Hair follicular keratinocyte (primary cell): ENCODE data around the gene CEACAM5. TPM values are rescaled to one million over a fixed set of nuclear protein-coding genes. Genes with fewer than 3 reads are reported as not detected.

Experiments used
- total RNA-seq: library from RNA; depleted of rRNA; stranded (reverse); fragments of >200 nt; gene quantifications from 2 replicates; pipeline ENCODE4 v1.2.3, GENCODE V29; 2015

CEACAM5 gene
- not detected in 2 replicates for total RNA-seq

DNA sequence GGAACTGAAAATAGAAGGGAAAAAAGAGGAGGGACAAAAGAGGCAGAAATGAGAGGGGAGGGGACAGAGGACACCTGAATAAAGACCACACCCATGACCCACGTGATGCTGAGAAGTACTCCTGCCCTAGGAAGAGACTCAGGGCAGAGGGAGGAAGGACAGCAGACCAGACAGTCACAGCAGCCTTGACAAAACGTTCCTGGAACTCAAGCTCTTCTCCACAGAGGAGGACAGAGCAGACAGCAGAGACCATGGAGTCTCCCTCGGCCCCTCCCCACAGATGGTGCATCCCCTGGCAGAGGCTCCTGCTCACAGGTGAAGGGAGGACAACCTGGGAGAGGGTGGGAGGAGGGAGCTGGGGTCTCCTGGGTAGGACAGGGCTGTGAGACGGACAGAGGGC, at the start of gene CEACAM5:
TSS of gene CEACAM5 (plus strand) at position 146 of the 400 bp plus-strand sequence. CDS start at position 252, 106 bp downstream.

DNA sequence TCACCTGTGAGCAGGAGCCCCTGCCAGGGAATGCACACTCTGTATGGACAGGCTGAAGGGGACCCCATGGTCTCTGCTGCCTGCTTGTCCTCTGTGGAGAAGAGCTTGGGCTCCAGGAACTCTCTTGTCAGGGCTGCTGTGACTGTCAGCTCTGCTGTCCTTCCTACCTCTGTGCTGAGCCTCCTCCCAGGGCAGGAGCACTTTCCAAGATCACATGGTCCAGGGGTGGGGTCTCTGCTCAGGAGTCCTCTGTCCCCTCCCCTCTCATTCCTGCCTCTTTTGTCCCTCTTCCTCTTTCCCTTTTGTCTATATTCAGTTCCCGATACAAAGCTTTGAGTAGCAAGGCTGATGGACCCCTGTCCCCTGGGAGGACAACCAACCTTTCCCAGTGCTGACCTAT, 20.3 kb upstream of the CEACAM5 start, which contains the start of gene CEACAM7:
TSS of gene CEACAM7 (minus strand) at position 173 of the 400 bp plus-strand sequence. CDS start at position 68, 105 bp downstream.

GRCh38 chr19:41755328-41755913, 47.0 kb downstream of the CEACAM5 start, which contains the start of gene CEACAM6:
Gene CEACAM6, plus strand, starts transcription at chr19:41755530. Its CDS starts 109 bp downstream, at chr19:41755639.

Other genes starting within 250 kb of the CEACAM5 start
- not detected in 2 replicates for gene CEACAM21, start 132.5 kb upstream of the CEACAM5 start, total RNA-seq
- not detected in 2 replicates for gene CEACAM4, start 81.6 kb upstream of the CEACAM5 start, total RNA-seq
- not detected in 2 replicates for gene CEACAM7, start 20.4 kb upstream of the CEACAM5 start, total RNA-seq
- 0.11 and 0.23 TPM in 2 replicates for gene CEACAM6, start 46.9 kb downstream of the CEACAM5 start, total RNA-seq
- gene CEACAM3, start 88.0 kb downstream of the CEACAM5 start, total RNA-seq, result not detected in 2 replicates
- not detected in 2 replicates for gene LYPD4, start 136.1 kb downstream of the CEACAM5 start, total RNA-seq
- not detected in 2 replicates for gene DMRTC2, start 136.4 kb downstream of the CEACAM5 start, total RNA-seq
- 1,704 and 2,675 TPM in 2 replicates for gene RPS19, start 151.6 kb downstream of the CEACAM5 start, total RNA-seq
- not detected in 2 replicates for gene CD79A, start 168.7 kb downstream of the CEACAM5 start, total RNA-seq
- 91.3 and 104 TPM in 2 replicates for gene ARHGEF1, start 174.6 kb downstream of the CEACAM5 start, total RNA-seq
- gene ERFL, start 219.8 kb downstream of the CEACAM5 start, total RNA-seq, result not detected in 2 replicates